Measurements from ENCODE around the gene SEC61A2. TPM values are rescaled to one million over a fixed set of nuclear protein-coding genes. Genes with fewer than 3 reads are reported as not detected.
A peak's percentile ranks its signal among the peaks of the same experiment; 100 is the strongest.

The SEC61A2 gene
- total and polyA plus RNA-seq, 12 donors, result 5.8 to 17.8 (median 10.6) TPM

DNA sequence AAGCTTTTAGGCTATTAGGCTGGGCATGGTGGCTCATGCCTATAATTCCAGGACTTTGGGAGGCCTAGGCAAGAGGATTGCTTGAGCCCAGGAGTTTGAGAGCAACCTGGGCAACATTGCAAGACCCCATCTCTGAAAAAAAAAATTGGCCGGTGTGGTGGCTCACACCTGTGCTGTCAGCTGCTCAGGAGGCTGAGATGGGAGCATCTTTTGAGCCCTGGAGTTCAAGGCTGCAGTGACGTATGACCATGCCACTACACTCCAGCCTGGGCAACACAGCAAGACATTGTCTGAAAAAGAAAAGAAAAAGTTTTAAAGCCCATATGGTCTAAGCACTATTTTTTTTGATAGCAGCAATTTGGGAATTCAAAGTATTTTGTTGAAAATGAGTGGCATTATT, 15.8 kb upstream of the SEC61A2 start:
- Histone ChIP-seq H3K27me3 (no peaks in the 10 kb centered on the region), H3K4me1 (peaks cover 0 to 3% (median 0%) of the 10 kb centered on the region in 9 donors), H3K9me3 (no peaks in the 10 kb centered on the region), H3K27ac (no peak overlapping the region), H3K36me3 (peaks cover 0 to 93% (median 22%) of the 10 kb centered on the region in 9 donors), H3K4me3 (no peak overlapping the region)
- TF ChIP-seq, protein P1, sequence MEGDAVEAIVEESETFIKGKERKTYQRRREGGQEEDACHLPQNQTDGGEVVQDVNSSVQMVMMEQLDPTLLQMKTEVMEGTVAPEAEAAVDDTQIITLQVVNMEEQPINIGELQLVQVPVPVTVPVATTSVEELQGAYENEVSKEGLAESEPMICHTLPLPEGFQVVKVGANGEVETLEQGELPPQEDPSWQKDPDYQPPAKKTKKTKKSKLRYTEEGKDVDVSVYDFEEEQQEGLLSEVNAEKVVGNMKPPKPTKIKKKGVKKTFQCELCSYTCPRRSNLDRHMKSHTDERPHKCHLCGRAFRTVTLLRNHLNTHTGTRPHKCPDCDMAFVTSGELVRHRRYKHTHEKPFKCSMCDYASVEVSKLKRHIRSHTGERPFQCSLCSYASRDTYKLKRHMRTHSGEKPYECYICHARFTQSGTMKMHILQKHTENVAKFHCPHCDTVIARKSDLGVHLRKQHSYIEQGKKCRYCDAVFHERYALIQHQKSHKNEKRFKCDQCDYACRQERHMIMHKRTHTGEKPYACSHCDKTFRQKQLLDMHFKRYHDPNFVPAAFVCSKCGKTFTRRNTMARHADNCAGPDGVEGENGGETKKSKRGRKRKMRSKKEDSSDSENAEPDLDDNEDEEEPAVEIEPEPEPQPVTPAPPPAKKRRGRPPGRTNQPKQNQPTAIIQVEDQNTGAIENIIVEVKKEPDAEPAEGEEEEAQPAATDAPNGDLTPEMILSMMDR (IDR thresholded peaks at IDR 0.05), result no peak
- ATAC-seq (no peak), DNase-seq (no peak)
- intact Hi-C loops (cut with DNase I), result no loop called here
- 96 to 98% methylated on average over 2 of the region's 2 CpGs for WGBS, 2 donors

DNA sequence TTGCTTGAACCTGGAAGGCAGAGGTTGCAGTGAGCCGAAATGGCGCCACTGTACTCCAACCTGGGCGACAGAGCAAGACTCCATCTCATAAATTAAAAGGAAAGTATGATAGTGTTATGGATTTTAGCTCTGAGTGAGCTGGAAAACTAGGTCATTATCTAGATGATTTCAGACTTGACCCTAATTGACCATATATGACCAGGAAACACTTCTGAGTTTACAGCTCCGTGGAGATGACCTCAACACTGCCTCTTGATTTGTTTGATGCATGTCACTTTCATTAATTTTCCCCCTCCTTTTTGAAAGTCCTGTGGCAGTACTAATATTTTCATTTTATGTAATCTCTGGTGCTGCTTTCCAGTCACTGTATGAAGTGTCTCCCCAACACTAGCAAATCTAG, 7.8 kb upstream of the SEC61A2 start:
- TF ChIP-seq, protein P1 (IDR thresholded peaks at IDR 0.05), result no peak
- ATAC-seq, result no peak
- no peak overlapping the region for H3K27ac ChIP-seq
- peaks cover 0 to 69% (median 20%) of the 10 kb centered on the region in 9 donors for H3K36me3 ChIP-seq
- 91 to 94% methylated on average over 4 of the region's 4 CpGs for WGBS, 2 donors
- no peak overlapping the region for H3K4me3 ChIP-seq
- intact Hi-C loops (cut with DNase I), result no loop called here
- no peak for DNase-seq
- H3K27me3 ChIP-seq, result no peaks in the 10 kb centered on the region
- no peaks in the 10 kb centered on the region for H3K4me1 ChIP-seq
- H3K9me3 ChIP-seq, result no peaks in the 10 kb centered on the region

DNA sequence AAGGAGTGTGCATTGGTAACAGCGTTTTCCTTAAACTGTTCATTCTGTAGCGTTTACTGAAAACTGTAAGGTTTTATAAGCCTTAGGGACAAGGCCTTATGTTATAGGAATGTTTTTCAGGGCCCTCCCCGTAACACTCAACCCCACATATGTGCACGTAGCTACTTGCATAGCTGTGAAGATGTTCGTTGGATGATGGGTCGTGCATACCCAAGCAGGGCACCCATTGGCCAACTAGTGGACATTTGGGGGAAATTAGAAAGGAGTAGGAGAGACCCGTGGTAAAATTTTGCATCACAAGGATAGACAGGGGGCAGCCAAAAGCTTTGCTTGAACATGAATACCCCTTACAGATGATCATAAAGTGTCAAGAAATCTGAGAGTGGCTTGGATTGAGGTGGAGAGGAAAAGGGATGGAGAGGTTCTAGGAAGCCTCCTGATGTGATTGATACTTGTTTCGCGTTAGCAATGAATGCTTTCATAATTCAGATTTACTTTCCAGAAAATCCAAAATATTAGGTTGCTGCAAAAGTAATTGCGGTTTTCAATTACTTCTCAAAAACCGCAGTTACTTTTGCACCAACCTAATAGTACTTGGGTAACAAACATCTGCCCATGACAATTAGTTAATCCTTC, 878 bp downstream of the SEC61A2 start:
- Histone ChIP-seq H3K4me1 (peaks cover 0 to 14% (median 7%) of the 10 kb centered on the region in 9 donors), H3K36me3 (peaks cover 0 to 28% (median 1%) of the 10 kb centered on the region in 9 donors), H3K27me3 (no peaks in the 10 kb centered on the region), H3K9me3 (no peaks in the 10 kb centered on the region), H3K4me3 (peak overlapping the region; percentile 65 to 99 (median 94)), H3K27ac (peak overlapping the region in 7 of 10 donors; percentile 85 to 96 (median 89))
- peak in 2 of 8 donors; percentile 25 for ATAC-seq
- DNase-seq, result peak in 1 of 2 donors; percentile 5
- intact Hi-C loops (cut with DNase I), result no loop called here
- WGBS, 2 donors, result 25 to 34% methylated on average over 11 of the region's 11 CpGs
- TF ChIP-seq, protein P1 (IDR thresholded peaks at IDR 0.05), result peak in 7 of 9 donors; percentile 10 to 53 (median 39)

DNA sequence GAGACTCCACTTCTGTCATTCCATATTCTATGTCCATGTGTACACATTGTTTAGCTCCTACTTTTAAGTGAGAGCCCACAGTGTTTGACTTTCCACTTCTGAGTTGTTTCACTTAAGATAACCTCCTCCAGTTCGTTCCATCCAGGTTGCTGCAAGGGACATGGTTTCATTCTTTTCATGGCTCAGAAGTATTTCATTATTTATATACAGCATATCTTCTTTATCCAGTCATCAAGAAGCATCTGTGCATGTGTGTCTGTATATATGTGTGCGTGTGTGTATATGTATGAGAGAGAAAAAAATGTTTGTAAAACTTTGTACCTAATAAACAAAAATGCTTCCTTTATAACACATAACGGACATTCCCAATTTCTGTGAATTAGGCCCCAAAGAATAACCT, 6.2 kb downstream of the SEC61A2 start:
- H3K4me3 ChIP-seq, result no peak overlapping the region
- H3K36me3 ChIP-seq, result peaks cover 0 to 81% (median 17%) of the 10 kb centered on the region in 9 donors
- H3K9me3 ChIP-seq, result no peaks in the 10 kb centered on the region
- 82 to 90% methylated on average over 3 of the region's 3 CpGs for WGBS, 2 donors
- TF ChIP-seq, protein P1 (IDR thresholded peaks at IDR 0.05), result no peak
- intact Hi-C loops (cut with DNase I), result no loop called here
- H3K27ac ChIP-seq, result no peak overlapping the region
- no peak for ATAC-seq
- H3K27me3 ChIP-seq, result no peaks in the 10 kb centered on the region
- H3K4me1 ChIP-seq, result peaks cover 0 to 5% (median 2%) of the 10 kb centered on the region in 9 donors
- no peak for DNase-seq

Data from heart right ventricle (tissue), 16 donors.